Kidney tubule cell (primary cell): ENCODE measurements around the gene GARIN5A.
"Not testable (repeated sequence)": the region's sequence is repeated elsewhere in the genome, so short reads cannot be mapped to it uniquely, and the experiment has no call there.

Source experiments
- DNase-seq: peaks from one replicate; pipeline ENCODE4 v3.0.0-alpha.2; 2018; ENCODE audit warnings: low spot score

Gene GARIN5A

GRCh38 chr19:50464348-50464747 is 12.3 kb downstream of the GARIN5A start:
- no peak for DNase-seq

- DNase-seq: no peak
Measured at GRCh38 chr19:50462970-50463369, 13.7 kb downstream of the GARIN5A start.

DNA sequence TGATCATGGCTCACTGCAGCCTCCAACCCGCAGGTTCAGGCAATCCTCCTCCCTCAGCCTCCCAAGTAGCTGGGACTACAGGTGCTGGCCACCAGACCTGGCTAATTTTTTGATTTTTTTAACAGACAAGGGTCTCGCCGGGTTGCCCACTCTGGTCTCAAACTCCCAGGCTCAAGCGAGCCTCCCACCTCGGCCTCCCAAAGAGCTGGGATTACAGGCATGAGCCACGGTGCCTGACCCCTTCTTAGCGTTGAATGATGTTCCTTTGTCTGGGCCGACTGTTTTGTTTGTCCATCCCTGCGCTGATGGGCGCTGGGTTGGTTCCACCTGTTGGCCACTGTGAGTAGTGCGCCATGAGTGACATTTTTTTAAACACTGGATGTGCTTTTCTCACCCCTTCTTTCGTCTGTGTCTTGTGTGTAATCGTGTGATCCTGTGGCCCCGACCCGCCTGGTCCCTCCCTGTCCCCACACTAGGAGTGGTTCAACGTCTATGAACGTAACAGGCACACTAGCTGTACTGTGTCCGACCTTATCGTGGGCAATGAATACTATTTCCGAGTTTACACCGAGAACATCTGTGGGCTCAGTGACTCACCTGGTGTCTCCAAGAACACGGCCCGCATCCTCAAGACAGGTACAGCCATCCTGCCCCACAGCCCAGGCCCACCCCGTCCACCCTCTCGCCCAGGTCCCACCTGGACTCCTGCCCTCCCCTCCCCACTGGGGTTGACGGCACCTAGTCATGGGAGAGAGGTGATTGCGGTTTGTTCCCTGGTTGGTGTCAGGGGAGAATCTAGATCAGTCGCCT is 15.4 kb downstream of the GARIN5A start:
- DNase-seq: peak; percentile 77

DNA sequence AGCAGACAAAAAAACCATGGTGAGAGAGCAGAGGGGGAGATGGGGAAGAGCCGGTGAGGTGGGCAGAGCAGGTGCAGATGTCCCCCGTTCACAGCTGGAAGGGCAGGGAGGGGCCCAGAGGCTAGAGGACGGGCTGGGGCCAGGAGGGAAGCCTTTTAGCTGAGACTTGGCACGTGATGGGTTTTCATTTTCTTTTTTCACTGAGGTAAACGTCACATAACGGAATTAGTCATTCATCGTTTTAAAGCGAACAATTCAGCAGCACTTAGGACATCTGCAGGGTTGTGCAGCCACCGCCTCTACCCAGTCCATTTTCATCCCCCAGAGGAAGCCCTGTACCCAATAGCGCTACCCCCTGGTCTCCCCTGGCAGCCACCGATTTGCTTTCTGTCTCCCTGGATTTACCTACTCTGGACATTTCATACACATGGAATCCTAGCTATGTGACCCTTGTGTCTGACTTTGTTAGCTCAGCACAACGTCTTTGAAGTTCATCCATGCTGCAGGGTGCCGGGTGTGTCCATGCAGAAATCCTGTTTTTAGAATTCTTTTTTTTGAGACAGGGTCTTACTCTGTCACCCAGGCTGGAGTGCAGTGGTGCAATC is 16.4 kb downstream of the GARIN5A start:
- peak; percentile 95 for DNase-seq

- no peak for DNase-seq
Measured at GRCh38 chr19:50459638-50460037, 17.0 kb downstream of the GARIN5A start.

DNA sequence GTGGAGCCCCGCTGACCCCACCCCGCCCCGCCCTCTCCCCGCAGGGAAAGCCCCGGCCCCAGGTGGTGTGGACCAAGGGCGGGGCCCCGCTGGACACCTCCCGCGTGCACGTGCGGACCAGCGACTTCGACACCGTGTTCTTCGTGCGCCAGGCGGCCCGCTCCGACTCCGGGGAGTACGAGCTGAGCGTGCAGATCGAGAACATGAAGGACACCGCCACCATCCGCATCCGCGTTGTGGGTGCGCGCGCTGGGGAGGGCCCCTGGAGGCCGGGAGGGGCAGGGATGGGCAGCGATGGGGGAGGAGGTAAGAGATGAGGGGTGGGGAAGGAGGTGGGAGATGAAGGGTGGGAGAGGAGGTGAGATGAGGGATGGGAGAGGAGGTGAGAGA is 17.6 kb downstream of the GARIN5A start:
- DNase-seq: no peak

DNA sequence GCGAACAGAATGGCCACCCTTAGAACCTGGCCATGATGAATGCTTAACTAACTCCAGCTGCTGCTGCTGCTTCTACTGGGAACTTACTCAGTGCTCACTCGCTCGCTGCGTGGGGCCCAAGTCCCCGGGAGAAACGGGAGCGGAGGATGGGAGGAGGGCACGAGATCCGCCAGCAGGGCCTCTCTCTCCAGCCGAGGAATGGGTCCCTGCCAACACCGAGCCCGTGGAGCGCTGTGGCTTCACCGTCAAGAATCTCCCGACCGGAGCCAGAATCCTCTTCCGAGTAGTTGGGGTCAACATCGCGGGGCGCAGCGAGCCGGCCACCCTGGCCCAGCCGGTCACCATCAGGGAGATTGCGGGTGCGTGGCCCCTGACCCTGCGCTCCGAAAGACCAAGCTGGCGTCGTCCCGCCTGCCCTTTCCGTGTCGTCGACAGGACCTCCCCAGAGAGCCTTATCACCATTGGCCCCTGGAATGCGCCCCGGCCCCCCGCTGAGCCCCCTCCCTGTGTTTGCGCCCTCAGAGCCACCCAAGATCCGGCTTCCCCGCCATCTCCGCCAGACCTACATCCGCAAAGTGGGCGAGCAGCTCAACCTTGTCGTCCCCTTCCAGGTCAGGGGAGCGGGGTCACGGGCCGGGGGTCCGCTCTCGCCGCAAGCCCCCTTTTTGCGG is 18.1 kb downstream of the GARIN5A start:
- DNase-seq: peak; percentile 29

GRCh38 chr19:50457300-50457699 is 19.3 kb downstream of the GARIN5A start:
- DNase-seq: no peak

DNA sequence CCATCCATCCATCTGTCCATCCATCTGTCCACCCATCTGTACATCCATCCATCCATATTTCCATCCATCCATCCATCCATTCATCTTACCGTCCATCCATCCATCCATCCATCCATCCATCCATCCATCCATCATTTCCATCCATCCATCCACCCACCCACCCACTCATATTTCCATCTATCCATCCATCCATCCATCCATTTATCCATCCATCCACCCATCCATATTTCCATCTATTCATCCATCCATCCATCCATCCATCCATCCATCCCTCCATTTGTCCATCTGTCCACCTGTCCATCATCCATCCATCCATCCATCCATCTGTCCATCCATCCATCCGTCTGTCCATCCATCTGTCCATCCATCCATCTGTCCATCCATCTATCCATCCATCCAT is 20.7 kb downstream of the GARIN5A start:
- DNase-seq: no peak

DNA sequence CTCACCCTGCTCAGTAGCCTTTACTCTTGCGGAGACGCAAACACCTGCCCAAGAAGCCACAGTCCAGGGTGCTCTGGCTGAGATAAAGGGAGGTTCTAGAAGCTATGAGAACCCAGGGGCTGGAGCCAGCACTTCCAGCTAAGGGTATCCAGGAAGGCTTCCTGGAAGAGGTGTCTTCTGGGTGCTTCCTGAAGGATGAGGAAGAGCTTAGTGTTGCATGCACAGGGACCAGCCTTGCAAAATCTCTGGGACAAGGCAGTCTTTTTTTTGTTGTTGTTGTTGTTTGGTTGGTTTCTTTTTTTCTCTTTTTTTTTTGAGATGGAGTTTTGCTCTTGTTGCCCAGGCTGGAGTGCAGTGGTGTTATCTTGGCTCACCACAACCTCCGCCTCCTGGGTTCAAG is 23.4 kb downstream of the GARIN5A start:
- no peak for DNase-seq

GRCh38 chr19:50451223-50451534 is 25.5 kb downstream of the GARIN5A start:
- no peak for DNase-seq

GRCh38 chr19:50450369-50451222 is 26.1 kb downstream of the GARIN5A start:
- DNase-seq: no peak

DNA sequence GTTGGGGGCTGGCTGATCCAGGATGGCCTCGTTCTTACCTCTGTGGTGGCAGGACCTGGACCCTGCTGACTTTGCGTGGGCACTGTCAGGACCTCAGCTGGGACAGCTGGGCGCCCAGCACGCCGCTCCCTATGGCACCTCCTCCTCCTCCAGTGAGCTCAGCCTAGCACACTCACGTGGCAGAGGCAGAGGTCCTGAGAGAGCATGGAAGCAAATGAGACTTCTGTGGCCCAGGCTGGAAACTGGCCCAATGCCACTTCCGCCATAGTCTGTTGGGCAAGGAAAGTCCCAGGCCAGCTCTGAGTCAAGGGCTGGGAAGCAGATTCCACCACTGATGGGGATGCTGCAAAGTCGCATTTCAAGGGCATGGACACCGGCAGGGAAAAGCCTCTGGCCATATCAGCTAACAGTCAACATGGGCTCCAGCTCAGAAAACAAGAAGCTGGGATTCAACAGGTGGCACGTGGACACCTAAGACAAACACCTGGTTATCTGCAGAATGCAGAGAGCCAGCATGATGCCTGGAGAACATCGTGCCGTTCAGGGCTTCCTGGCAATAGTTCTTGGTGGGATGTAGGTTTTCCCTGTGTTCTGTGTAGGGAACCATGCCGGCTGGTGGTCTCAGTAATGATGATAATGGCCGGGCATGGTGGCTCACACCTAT is 27.3 kb downstream of the GARIN5A start:
- DNase-seq: peak; percentile 84

DNA sequence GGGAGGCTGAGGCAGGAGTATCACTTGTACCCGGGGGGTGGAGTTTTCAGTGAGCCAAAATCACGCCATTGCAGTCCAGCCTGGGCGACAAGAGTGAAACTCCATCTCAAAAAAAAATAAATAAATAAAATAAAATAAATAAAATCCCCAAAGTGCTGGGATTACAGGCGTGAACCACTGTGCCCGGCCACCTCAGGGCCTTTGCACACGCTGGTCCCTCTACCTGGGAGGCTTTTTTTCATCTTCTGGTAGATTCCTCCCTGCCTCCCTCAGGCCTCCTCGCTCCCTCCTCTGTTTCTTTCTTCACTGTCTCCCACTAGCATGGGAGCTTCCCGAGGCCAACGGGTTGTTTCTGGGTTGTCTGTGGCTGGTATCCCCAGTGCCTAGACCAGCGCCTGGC is 28.9 kb downstream of the GARIN5A start:
- no peak for DNase-seq

DNA sequence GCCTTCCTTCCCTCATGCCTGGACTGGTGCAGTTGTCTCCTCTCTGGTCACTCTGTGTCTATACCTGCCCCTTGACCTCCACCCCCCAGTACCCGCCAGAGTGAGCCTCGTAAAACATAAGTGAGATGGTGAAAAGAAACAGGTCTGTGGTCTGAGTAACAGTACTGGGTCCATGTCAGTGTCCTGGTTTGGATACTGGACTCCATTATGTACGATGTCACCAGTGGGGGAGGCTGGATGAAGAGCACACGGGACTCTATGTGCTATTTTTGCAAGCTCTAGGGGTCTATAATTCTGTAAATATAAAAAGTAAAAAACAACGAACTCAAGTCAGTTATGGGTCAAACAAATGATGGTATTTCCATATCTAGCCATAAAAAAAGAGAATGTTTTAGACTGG is 29.6 kb downstream of the GARIN5A start:
- DNase-seq: no peak

DNA sequence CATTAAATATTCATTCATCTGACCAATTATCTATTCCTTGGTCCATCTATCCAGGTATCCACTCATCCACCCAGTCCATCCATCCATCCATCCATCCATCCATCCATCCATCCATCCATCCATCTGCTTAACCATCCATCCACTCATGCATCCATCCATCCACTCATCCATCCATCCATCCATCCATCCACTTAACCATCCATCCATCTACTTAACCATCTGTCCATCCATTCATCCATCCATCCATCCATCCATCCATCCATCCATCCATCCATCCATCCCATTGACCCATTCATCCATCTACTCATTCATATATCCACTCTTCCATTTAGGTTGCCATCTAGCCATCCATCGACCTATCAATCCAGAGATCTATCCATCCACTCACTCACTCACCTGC is 32.6 kb downstream of the GARIN5A start:
- DNase-seq: no peak

DNA sequence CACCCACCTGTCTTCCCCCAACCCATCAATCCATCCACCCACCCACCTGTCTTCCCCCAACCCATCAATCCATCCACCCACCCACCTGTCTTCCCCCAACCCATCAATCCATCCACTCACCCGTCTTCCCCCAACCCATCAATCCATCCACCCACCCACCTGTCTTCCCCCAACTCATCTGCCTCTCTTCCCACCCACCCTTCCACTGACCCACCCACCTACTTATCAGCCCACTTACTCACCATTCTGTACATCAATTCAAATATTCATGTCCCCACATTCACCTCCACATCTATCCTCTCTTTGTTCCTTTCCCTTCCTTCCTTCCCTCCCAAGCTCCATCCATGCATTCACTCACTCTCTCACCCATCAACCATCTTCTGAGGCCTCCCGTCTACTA is 37.5 kb downstream of the GARIN5A start:
- not testable (repeated sequence) for DNase-seq

GRCh38 chr19:50437862-50438449 is 38.7 kb downstream of the GARIN5A start:
- DNase-seq: no peak

DNA sequence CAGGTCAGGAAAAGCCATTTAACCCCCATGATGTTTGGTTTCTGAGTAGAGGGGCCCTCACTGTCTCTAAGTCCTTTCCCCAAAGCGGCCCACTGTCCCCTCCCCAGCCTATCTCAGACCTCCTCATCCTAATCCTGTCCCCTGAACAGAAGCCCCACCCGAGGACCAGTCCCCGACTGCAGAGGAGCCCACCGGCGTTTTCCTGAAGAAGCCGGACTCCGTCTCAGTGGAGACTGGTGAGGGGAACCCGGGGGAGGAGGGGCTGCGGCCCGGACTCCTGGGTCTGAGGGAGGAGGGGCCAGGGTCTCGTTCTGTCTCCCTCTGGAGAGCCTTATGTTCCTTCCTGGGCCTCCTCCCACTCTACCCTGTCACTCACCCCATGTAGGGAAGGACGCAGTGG is 41.0 kb downstream of the GARIN5A start:
- DNase-seq: no peak

DNA sequence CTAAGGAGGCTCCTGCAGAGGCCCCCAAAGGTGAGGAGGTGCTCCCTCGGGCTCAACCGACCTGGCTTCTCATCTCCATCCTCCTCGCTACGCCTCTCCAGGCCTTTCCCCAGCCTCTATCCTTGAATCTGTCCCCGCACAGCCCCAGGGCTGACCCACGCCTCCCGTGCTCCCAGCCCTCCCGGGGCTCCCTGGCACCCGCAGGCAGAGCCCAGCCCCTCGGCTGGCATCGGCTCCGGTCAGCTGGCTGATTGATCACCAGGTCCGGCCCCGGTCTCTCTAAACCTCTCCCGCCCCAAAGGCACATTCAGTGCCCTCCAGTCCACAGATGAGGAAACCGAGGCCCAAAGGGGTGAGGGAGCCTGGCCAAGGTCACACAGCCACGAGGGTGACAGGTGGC is 41.4 kb downstream of the GARIN5A start:
- no peak for DNase-seq

DNA sequence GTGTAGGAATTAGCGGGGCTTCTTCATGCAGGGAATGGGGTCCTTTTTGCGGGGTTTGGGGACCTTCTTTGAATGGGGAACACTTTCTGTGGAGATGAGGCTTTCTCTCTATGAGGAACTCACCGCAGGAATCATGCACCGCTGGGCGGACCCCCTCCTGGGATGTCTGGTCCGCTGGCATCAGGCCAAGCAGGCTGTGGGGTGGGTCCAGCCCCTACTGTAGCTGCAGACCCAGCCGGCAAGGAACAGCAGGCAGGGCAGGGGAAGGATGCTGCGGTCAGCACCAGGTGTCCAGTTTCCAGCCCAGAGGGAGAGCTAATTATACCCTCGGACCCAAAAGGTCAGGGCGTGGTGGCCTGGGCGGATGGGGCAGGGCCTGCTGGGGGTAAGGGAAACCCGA is 42.1 kb downstream of the GARIN5A start:
- DNase-seq: no peak
